Peyer's patch (tissue), 4 donors: ENCODE measurements around the gene FOXL3.

Experiments
- CTCF ChIP-seq, 6 experiments: fragments of 450-650 bp in 4 of 6; fragments of 200-600 bp in 2 of 6; sonication (generic) in 1 of 6; IDR thresholded peaks; one replicate each; pipeline ENCODE4 v1.5.1; 2017 to 2019; ENCODE audit warnings: antibody characterized with exemption in 6 of 6, mild to moderate bottlenecking in 3 of 6, moderate library complexity in 1 of 6
- POLR2A ChIP-seq, 2 donors: fragments of 450-650 bp; IDR thresholded peaks; one replicate each; pipeline ENCODE4 v1.5.1; 2017; ENCODE audit warnings: antibody characterized with exemption in 2 of 2, mild to moderate bottlenecking in 2 of 2, moderate library complexity in 2 of 2

DNA sequence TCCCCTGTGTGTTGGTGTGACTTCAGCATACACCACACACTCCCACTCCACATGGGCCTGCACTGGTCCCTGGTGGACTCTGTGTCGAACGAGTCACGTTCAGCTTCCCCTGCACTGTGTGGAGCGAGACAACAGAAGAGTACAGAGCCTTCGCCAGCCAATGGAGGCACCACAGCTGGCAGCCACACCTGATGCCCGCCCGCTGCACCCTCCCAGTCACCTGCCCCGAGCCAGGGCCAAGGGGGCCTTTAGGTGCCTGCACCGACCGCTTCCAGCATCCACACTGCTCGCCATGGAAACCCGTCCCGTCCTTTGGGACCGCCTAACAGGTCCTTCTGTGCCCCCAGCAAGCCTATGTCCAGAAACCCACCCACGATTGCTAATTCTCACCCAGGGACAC lies 9.2 kb downstream of the FOXL3 start:
- no peak for TF ChIP-seq CTCF (IDR thresholded peaks at IDR 0.05)
- no peak for TF ChIP-seq POLR2A (IDR thresholded peaks at IDR 0.05)
